GM18907 (cell line): ENCODE results near the gene PKN1.
A peak's percentile ranks its signal among the peaks of the same experiment; 100 is the strongest.
"Not testable (repeated sequence)": the region's sequence is repeated elsewhere in the genome, so short reads cannot be mapped to it uniquely, and the experiment has no call there.

Source experiments
- ATAC-seq: cut with Tn5 transposase; IDR thresholded peaks from one replicate; pipeline ENCODE4 v1.9.1; 2021; ENCODE audit warnings: mild to moderate bottlenecking, moderate library complexity; ENCODE audit not compliant: unreplicated experiment

Gene PKN1

GRCh38 chr19:14432791-14433553 is at the start of gene PKN1:
Gene PKN1 (plus strand): TSS chr19:14433306. CDS start chr19:14433522, 216 bp downstream.
- ATAC-seq, result no peak

DNA sequence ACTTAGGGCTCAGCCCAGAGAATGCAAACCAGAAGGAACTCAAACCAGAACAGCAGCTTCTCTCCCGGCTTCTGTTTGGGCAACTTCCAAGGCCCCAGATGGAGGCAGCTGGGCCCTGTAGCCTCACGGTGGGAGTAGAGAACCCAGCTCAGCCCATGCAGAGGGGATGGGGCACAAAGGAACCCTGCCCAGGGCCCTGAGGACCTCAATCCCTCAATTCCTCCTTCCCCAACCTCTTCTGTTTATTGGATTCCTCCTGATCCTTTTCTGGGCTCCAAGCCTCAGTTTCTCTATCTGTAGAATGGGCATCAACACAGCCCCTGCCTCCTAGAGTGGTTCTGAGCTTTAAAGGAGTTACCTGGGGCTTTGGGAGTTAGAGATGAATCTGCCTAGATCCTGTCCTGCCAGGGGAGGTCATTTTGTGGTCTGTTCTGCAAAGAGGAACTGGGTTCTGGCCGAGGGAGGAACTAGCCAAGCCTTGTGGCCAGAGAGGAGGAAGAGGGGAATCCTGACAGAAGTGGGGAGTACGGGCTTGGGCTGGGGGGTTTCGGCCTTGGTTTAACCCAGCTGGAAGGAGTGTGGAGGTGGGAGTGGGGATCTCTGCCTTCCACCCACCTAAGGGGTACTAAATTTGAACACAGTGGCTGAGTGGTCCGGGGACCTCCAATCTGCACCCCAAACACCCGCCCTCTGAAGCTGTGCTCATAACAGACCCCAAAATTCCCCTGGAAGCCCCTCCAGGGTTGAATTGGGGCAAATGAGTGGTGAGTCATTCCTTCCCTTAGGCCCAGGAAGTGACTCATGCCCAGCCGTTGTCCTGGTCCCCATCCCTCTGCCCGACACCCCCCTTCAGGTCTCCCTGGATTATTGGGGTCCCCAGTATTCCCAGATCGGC is 49.2 kb upstream of the PKN1 start:
- ATAC-seq, result peak; percentile 34

- ATAC-seq, result no peak
Observed at GRCh38 chr19:14385492-14385891, 47.6 kb upstream of the PKN1 start.

- no peak for ATAC-seq
Observed at GRCh38 chr19:14390548-14390947, 42.6 kb upstream of the PKN1 start.

- no peak for ATAC-seq
Observed at GRCh38 chr19:14391156-14391821, 41.8 kb upstream of the PKN1 start.

- ATAC-seq, result no peak
Observed at GRCh38 chr19:14393329-14393728, 39.8 kb upstream of the PKN1 start.

GRCh38 chr19:14394167-14394566 is 38.9 kb upstream of the PKN1 start:
- no peak for ATAC-seq

GRCh38 chr19:14395262-14395661 is 37.8 kb upstream of the PKN1 start:
- ATAC-seq, result no peak

DNA sequence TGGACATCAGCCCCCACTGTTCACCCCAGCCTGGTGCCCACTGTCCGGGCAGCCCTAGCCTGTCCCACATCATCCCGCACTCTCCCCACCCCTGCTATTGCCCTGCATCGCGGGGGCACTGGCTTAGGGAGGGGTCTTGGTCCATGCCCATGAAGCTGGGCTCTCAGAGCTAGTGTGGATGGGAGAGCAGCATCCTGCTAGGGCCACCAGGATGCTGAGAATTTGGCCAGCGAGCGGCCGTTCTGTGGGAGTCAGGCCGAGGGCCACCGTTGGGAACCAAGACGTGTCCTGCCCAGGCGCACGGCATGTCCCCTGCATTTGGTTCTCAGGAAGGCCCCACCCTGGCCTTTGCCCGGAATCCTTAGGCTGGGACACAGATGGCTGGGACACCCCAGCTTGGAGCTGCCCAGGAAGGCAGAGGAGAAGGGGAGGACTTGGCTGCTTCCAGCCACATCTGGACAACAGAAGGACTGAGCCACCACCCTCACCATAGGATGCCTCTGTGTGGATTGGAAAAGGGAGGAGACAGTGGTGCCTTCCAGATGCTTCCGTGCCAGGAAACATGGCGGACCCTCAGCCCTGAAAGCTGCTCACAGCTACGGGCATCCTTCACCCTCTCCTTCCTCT is 37.3 kb upstream of the PKN1 start:
- ATAC-seq, result no peak

- ATAC-seq, result not testable (repeated sequence)
Observed at GRCh38 chr19:14396730-14397129, 36.4 kb upstream of the PKN1 start.

GRCh38 chr19:14397168-14397567 is 35.9 kb upstream of the PKN1 start:
- not testable (repeated sequence) for ATAC-seq

DNA sequence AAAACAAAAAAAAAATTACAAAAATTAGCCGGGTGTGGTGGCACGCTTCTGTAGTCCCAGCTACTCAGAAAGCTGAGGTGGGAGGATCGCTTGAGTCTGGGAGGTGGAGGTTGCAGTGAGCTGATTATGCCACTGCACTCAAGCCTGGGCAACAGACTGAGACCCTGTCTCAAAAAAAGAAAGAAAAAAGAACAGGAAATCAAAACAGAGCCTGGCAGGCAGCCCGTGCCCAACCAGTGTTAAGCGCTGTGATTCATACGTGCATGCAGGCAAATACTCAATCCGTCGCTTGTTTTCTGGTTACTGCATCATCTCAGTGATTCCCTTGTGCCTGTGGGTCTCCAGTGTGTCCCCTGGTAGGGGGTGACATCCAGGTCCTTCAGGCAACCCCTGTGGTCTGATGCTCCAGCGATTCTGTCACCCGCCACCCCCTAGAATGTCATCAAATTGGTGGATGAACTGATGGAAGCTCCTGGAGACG is 32.1 kb upstream of the PKN1 start:
- no peak for ATAC-seq

- ATAC-seq, result no peak
Observed at GRCh38 chr19:14401468-14402195, 31.5 kb upstream of the PKN1 start.

DNA sequence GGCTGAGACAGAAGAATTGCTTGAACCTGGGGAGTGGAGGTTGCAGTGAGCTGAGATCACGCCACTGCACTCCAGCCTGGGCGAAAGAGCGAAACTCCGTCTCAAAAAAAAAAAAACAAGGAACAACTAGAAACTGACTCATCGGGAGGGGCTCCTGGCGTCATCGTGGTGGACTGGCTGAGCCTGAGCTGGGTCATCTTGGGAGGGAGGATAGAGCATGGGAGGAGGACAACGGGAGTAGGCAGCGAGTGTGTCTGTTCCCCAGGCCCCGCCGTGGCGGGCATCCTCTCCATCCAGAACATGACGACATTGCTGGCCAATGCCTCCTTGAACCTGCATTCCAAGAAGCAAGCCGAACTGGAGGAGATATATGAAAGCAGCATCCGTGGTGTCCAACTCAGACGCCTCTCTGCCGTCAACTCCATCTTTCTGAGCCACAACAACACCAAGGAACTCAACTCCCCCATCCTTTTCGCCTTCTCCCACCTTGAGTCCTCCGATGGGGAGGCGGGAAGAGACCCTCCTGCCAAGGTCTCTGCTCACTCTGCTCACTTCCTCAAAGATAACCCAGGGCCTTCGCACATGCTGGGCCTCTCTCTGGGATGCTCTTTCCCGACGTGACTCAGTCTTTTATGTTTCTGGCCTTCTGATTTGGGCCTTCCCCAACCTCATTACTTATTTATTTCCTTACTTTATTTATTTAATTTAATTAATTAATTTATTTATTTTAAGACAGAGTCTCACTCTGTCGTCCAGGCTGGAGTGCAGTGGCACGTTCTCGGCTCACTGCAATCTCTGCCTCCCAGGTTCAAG is 30.6 kb upstream of the PKN1 start:
- no peak for ATAC-seq

DNA sequence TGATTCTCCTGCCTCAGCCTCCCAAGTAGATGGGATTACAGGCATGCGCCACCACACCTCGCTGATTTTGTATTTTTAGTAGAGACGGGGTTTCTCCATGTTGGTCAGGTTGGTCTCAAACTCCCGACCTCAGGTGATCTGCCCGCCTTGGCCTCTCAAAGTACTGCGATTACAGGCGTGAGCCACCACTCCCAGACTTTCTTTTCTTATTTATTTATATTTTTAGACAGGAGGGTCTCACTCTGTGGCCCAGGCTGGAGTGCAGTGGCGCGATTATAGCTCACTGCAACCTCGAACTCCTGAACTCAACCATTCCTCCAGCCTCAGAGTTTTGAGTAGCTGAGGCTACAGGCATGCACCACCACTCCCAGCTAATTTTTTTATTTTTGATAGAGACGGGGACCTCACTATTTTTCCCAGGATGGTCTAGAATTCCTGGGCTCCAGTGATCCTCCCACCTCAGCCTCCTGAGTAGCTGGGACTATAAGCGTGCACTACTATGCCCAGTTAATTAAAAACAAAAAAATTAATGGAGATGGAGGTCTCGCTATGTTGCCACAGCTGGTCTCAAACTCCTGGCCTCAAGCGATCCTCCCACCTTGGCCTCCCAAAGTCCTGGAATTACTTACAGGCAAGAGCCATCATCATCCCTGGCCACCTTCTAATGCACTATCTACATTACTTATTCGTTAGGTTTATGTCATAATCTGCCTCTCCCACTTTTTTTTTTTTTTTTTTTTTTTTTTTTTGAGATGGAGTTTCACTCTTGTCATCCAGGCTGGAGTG is 29.8 kb upstream of the PKN1 start:
- ATAC-seq, result not testable (repeated sequence)

GRCh38 chr19:14404312-14404711 is 28.8 kb upstream of the PKN1 start:
- ATAC-seq, result no peak

GRCh38 chr19:14405380-14405757 is 27.7 kb upstream of the PKN1 start:
- no peak for ATAC-seq

GRCh38 chr19:14405758-14406644 is 27.1 kb upstream of the PKN1 start:
- ATAC-seq, result peak; percentile 58
